CD14-positive monocyte (primary cell): ENCODE data around the gene SPEN. TPM values are rescaled to one million over a fixed set of nuclear protein-coding genes. Genes with fewer than 3 reads are reported as not detected.

Source experiments
- DNase-seq, 3 donors: peaks; one replicate each; pipeline ENCODE4 v3.0.0-alpha.2; 2011 to 2022
- H2AFZ ChIP-seq: 2 replicates; pipeline ENCODE4 v1.6.0; 2012; ENCODE audit warnings: mild to moderate bottlenecking, low read depth, low read length, inconsistent platforms; ENCODE audit not compliant: insufficient read depth, poor library complexity, severe bottlenecking
- H3K27ac ChIP-seq, 2 donors: 1 replicate in 1 of 2; 2 replicates in 1 of 2; pipeline ENCODE4 v1.5.1; 2012 to 2013; ENCODE audit warnings: low read length in 2 of 2, control low read depth in 1 of 2, inconsistent platforms in 1 of 2, low read depth in 1 of 2, mild to moderate bottlenecking in 1 of 2
- H3K27me3 ChIP-seq, 2 donors: one replicate each; pipeline versions ENCODE4 v1.6.0 to v1.6.1; 2011 to 2013; ENCODE audit warnings: low read length in 2 of 2; ENCODE audit not compliant: control insufficient read depth in 2 of 2, insufficient read depth in 2 of 2
- H3K36me3 ChIP-seq, 2 donors: replicated peaks in 1 of 2; 1 replicate in 1 of 2; 2 replicates in 1 of 2; pipeline versions ENCODE4 v1.5.1 to v1.6.1; 2012 to 2013; ENCODE audit warnings: low read length in 2 of 2, control low read depth in 1 of 2, inconsistent platforms in 1 of 2, mild to moderate bottlenecking in 1 of 2; ENCODE audit not compliant: insufficient read depth in 2 of 2, control insufficient read depth in 1 of 2
- H3K4me1 ChIP-seq, 2 donors: 1 replicate in 1 of 2; 2 replicates in 1 of 2; pipeline versions ENCODE4 v1.5.1 to v1.6.1; 2012 to 2013; ENCODE audit warnings: low read length in 2 of 2, control low read depth in 1 of 2, inconsistent platforms in 1 of 2, mild to moderate bottlenecking in 1 of 2, moderate library complexity in 1 of 2; ENCODE audit not compliant: insufficient read depth in 2 of 2, control insufficient read depth in 1 of 2
- H3K4me2 ChIP-seq: replicated peaks from 2 replicates; pipeline ENCODE3; 2012; ENCODE audit warnings: low read length, moderate library complexity, mild to moderate bottlenecking; ENCODE audit not compliant: poor library complexity, severe bottlenecking; ENCODE audit errors: extremely low read depth
- H3K4me3 ChIP-seq, 3 experiments: fragments of 200-600 bp in 1 of 3; sonication (generic) in 1 of 3; replicated peaks in 1 of 3; 1 replicate in 2 of 3; 2 replicates in 1 of 3; pipeline ENCODE4 v1.5.1; 2011 to 2013; ENCODE audit warnings: low read length in 3 of 3, mild to moderate bottlenecking in 3 of 3, control low read depth in 2 of 3, low read depth in 2 of 3, inconsistent platforms in 1 of 3, moderate library complexity in 1 of 3
- H3K79me2 ChIP-seq: 2 replicates; pipeline ENCODE4 v1.6.0; 2012; ENCODE audit warnings: mild to moderate bottlenecking, control low read depth, inconsistent platforms, low read length, moderate library complexity; ENCODE audit not compliant: insufficient read depth
- H3K9ac ChIP-seq: 2 replicates; pipeline ENCODE4 v1.6.0; 2017; ENCODE audit warnings: low read length, mild to moderate bottlenecking; ENCODE audit not compliant: insufficient read depth, poor library complexity, severe bottlenecking
- H3K9me3 ChIP-seq, 2 donors: replicated peaks in 1 of 2; 1 replicate in 1 of 2; 2 replicates in 1 of 2; pipeline versions ENCODE4 v1.5.1 to v1.6.1; 2012 to 2013; ENCODE audit warnings: low read length in 2 of 2, control low read depth in 1 of 2; ENCODE audit not compliant: control insufficient read depth in 1 of 2, insufficient read depth in 1 of 2
- H4K20me1 ChIP-seq: 2 replicates; pipeline ENCODE4 v1.6.0; 2012; ENCODE audit warnings: mild to moderate bottlenecking, low read length, control low read depth, moderate library complexity; ENCODE audit not compliant: insufficient read depth
- H3K27ac Mint-ChIP-seq, 7 donors: one replicate each; pipeline ENCODE4 v1.8.0; 2020; ENCODE audit warnings: mild to moderate bottlenecking in 7 of 7, mixed read lengths in 7 of 7, moderate library complexity in 6 of 7, inconsistent platforms in 2 of 7
- H3K27me3 Mint-ChIP-seq, 3 donors: one replicate each; pipeline ENCODE4 v1.8.0; 2021 to 2022; ENCODE audit warnings: low read depth in 3 of 3, mild to moderate bottlenecking in 3 of 3, mixed read lengths in 3 of 3, moderate library complexity in 3 of 3, inconsistent platforms in 1 of 3
- H3K36me3 Mint-ChIP-seq, 2 donors: one replicate each; pipeline ENCODE4 v1.8.0; 2020; ENCODE audit warnings: mixed read lengths in 2 of 2, inconsistent platforms in 1 of 2, mild to moderate bottlenecking in 1 of 2
- H3K4me1 Mint-ChIP-seq: one replicate; pipeline ENCODE4 v1.8.0; 2020; ENCODE audit warnings: mild to moderate bottlenecking, mixed read lengths
- H3K4me3 Mint-ChIP-seq, 2 donors: one replicate each; pipeline ENCODE4 v1.8.0; 2020; ENCODE audit warnings: mild to moderate bottlenecking in 2 of 2, mixed read lengths in 2 of 2, moderate library complexity in 1 of 2
- H3K9me3 Mint-ChIP-seq, 7 donors: one replicate each; pipeline ENCODE4 v1.8.0; 2020 to 2022; ENCODE audit warnings: mixed read lengths in 7 of 7, mild to moderate bottlenecking in 6 of 7, moderate library complexity in 6 of 7, inconsistent platforms in 2 of 7
- CTCF ChIP-seq: fragments of 200-600 bp; IDR thresholded peaks from one replicate; pipeline ENCODE4 v1.8.0; 2022; ENCODE audit warnings: antibody characterized with exemption, mild to moderate bottlenecking
- WGBS: methylation state at CpG from one replicate; pipeline ENCODE4 v1.1.5; 2013; ENCODE audit warnings: missing lambda C conversion rate; ENCODE audit not compliant: insufficient coverage; 5-methylcytosine and 5-hydroxymethylcytosine counted together
- intact Hi-C, 2 donors: fragments of 100-400 bp; cut with micrococcal nuclease; formaldehyde crosslinking; loops; one replicate each; pipeline versions ENCODE4 v1.15.0 to v1.15.1; 2023
- polyA plus RNA-seq, 3 donors: library from polyadenylated mRNA; depleted of rRNA in 1 of 3; unstranded in 2 of 3; stranded (reverse) in 1 of 3; fragments of 300-500 nt in 2 of 3; fragments of >200 nt in 1 of 3; fragmentation: Illumina TruSeq in 2 of 3; gene quantifications; 1 replicate in 2 of 3; 2 replicates in 1 of 3; pipeline ENCODE4 v1.2.3, GENCODE V29; 2012 to 2021

Gene SPEN
- polyA plus RNA-seq, 3 donors, result 3.1 to 30.9 (median 6.1) TPM

GRCh38 chr1:15833069-15833679 lies 14.3 kb upstream of the SPEN start:
- peak overlapping the region; percentile 56 to 99 for H3K27ac ChIP-seq
- Mint-ChIP-seq H3K4me1 (peaks cover 64% of the 10 kb centered on the region), H3K9me3 (peaks cover 0 to 1% (median 0%) of the 10 kb centered on the region in 7 donors), H3K27me3 (peaks cover 0 to 1% (median 0%) of the 10 kb centered on the region in 3 donors), H3K36me3 (peaks cover 5 to 6% of the 10 kb centered on the region in 2 donors), H3K4me3 (peak overlapping the region; percentile 94), H3K27ac (peak overlapping the region; percentile 96 to 99 (median 98))
- DNase-seq, result peak; percentile 56 to 63 (median 60)
- no peaks in the 10 kb centered on the region for H3K27me3 ChIP-seq
- peak overlapping the region; percentile 87 for H3K4me2 ChIP-seq
- no peak overlapping the region for H2AFZ ChIP-seq
- peaks cover 43% of the 10 kb centered on the region for H3K79me2 ChIP-seq
- 76% methylated on average over 8 of the region's 24 CpGs for WGBS
- peak overlapping the region; percentile 84 to 98 (median 96) for H3K4me3 ChIP-seq
- no peaks in the 10 kb centered on the region for H3K9me3 ChIP-seq
- TF ChIP-seq CTCF, result no peak
- peak overlapping the region; percentile 99 for H3K9ac ChIP-seq
- intact Hi-C loops, result no loop called here
- no peaks in the 10 kb centered on the region for H4K20me1 ChIP-seq
- no peaks in the 10 kb centered on the region for H3K36me3 ChIP-seq
- peaks cover 74 to 81% of the 10 kb centered on the region in 2 donors for H3K4me1 ChIP-seq

GRCh38 chr1:15833842-15834405 lies 13.6 kb upstream of the SPEN start:
- Histone ChIP-seq H3K4me2 (peak overlapping the region; percentile 87), H3K9ac (peak overlapping the region; percentile 99), H3K36me3 (no peaks in the 10 kb centered on the region), H3K79me2 (peaks cover 46% of the 10 kb centered on the region), H3K27me3 (no peaks in the 10 kb centered on the region), H3K4me1 (peaks cover 69 to 81% of the 10 kb centered on the region in 2 donors), H3K9me3 (no peaks in the 10 kb centered on the region), H3K4me3 (peak overlapping the region; percentile 84 to 98 (median 96)), H3K27ac (peak overlapping the region; percentile 98 to 99), H4K20me1 (no peaks in the 10 kb centered on the region), H2AFZ (peak overlapping the region; percentile 75)
- H3K4me3 Mint-ChIP-seq, result peak overlapping the region; percentile 94
- H3K36me3 Mint-ChIP-seq, result peaks cover 5 to 6% of the 10 kb centered on the region in 2 donors
- intact Hi-C loops, result loop anchor here (1.0 to 2.0 kb wide), 2 partner anchors 13 to 15 kb away; partner anchors contain the start of gene SPEN (in 1 of the 2)
- peak overlapping the region; percentile 97 to 99 (median 98) for H3K27ac Mint-ChIP-seq
- H3K27me3 Mint-ChIP-seq, result peaks cover 0 to 1% (median 0%) of the 10 kb centered on the region in 3 donors
- peaks cover 0 to 1% (median 0%) of the 10 kb centered on the region in 7 donors for H3K9me3 Mint-ChIP-seq
- peaks cover 62% of the 10 kb centered on the region for H3K4me1 Mint-ChIP-seq
- DNase-seq, result peak in 1 of 3 donors; percentile 74
- WGBS, result 0% methylated on average over 5 of the region's 10 CpGs
- no peak for TF ChIP-seq CTCF
